ENCODE measurements around the gene NPR3.

Gene NPR3

DNA sequence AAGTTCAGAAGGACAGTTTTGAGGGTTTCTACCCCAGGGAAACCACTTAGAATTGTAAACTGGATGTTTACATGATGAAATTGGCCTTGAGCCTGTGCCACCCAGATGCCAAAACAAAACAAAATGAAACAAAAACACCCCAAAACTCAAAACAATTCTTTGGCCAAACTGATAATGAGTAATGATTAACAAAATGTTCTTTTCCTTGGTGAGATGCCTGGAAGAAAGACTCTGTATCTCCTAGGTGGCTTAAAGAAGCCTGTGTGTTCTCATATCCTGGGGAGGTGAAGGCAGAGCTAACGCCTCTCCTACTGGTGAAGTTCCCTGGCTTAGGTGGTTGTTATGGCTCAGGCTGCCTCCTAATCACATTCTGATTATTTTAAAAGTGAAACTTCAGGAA, 120.5 kb downstream of the NPR3 start:
- peaks cover 3% of the 10 kb centered on the region for H3K4me1 ChIP-seq (ENCODE audit: control insufficient read depth, insufficient read depth, low read depth, low read length)
- H3K14ac ChIP-seq (ENCODE audit: low read length in 2 of 2) = no peak overlapping the region
- H3K4me2 ChIP-seq (ENCODE audit: low read length, poor library complexity, severe bottlenecking) = no peak overlapping the region

DNA sequence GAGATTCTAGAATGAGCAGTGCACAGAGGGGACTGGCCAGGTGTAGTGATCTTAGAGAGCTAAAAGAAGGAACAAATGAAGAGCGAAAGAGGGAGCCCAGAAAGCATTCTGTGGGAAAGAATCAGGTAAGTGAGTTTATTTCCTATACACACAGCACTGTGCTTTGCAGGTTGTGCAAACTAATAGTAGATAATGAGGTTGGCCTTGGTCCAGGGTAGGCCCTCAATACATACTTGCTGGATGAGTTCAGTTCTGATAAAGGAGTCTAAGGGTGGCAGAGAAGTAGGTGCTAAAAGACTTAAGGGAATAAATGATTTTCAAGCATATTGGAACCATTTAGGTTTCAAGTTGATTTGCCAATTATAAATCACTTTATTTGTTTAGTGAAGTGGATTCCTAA, 122.0 kb downstream of the NPR3 start:
- no peak for DNase-seq
- Histone ChIP-seq H3K4ac (ENCODE audit: low read depth in 1 of 2, low read length in 2 of 2) (no peak overlapping the region), H2AFZ (ENCODE audit: low read depth, low read length) (no peak overlapping the region), H3K9ac (ENCODE audit: low read length) (no peak overlapping the region), H3K9me3 (ENCODE audit: control insufficient read depth, low read length) (no peaks in the 10 kb centered on the region), H2BK12ac (ENCODE audit: low read length in 2 of 2) (no peak overlapping the region), H2BK5ac (ENCODE audit: low read depth, low read length, poor library complexity, severe bottlenecking) (no peak overlapping the region), H2BK120ac (ENCODE audit: low read depth, low read length) (no peak overlapping the region), H3K14ac (ENCODE audit: low read length in 2 of 2) (no peak overlapping the region), H3K79me1 (replicated peaks; ENCODE audit: low read length, poor library complexity, severe bottlenecking) (no peaks in the 10 kb centered on the region), H3K27ac (ENCODE audit: low read length, poor library complexity, severe bottlenecking) (no peak overlapping the region), H3K4me1 (ENCODE audit: control insufficient read depth, insufficient read depth, low read depth, low read length) (peaks cover 2% of the 10 kb centered on the region), H3K4me2 (ENCODE audit: low read length, poor library complexity, severe bottlenecking) (no peak overlapping the region), H3K4me3 (ENCODE audit: insufficient read depth in 1 of 2, low read depth in 1 of 2, low read length in 2 of 2) (no peak overlapping the region), H3K23ac (ENCODE audit: low read length in 2 of 2) (no peak overlapping the region), H4K8ac (ENCODE audit: low read length) (no peak overlapping the region), H3K36me3 (ENCODE audit: control insufficient read depth in 1 of 2, insufficient read depth in 2 of 2, low read depth in 1 of 2, low read length in 2 of 2) (no peaks in the 10 kb centered on the region), H2AK5ac (ENCODE audit: low read length, severe bottlenecking) (no peak overlapping the region), H3K18ac (ENCODE audit: low read depth in 1 of 2, low read length in 2 of 2) (no peak overlapping the region), H2BK15ac (ENCODE audit: low read depth, poor library complexity, severe bottlenecking) (no peak overlapping the region), H4K91ac (ENCODE audit: low read length) (no peak overlapping the region), H3K27me3 (ENCODE audit: control insufficient read depth in 1 of 2, insufficient read depth in 1 of 2, low read length in 2 of 2) (no peaks in the 10 kb centered on the region)
- 78% methylated on average over 1 of the region's 1 CpG for WGBS

More for the DNA sequence above, 120.5 kb downstream of the NPR3 start:
- Histone ChIP-seq H4K91ac (ENCODE audit: low read length) (no peak overlapping the region), H3K27ac (ENCODE audit: low read length, poor library complexity, severe bottlenecking) (no peak overlapping the region), H3K18ac (ENCODE audit: low read depth in 1 of 2, low read length in 2 of 2) (no peak overlapping the region), H3K27me3 (ENCODE audit: control insufficient read depth in 1 of 2, insufficient read depth in 1 of 2, low read length in 2 of 2) (no peaks in the 10 kb centered on the region), H2BK5ac (ENCODE audit: low read depth, low read length, poor library complexity, severe bottlenecking) (no peak overlapping the region), H3K4ac (ENCODE audit: low read depth in 1 of 2, low read length in 2 of 2) (no peak overlapping the region), H3K4me3 (ENCODE audit: insufficient read depth in 1 of 2, low read depth in 1 of 2, low read length in 2 of 2) (no peak overlapping the region), H2AK5ac (ENCODE audit: low read length, severe bottlenecking) (no peak overlapping the region), H2BK12ac (ENCODE audit: low read length in 2 of 2) (no peak overlapping the region), H2BK120ac (ENCODE audit: low read depth, low read length) (no peak overlapping the region), H3K36me3 (ENCODE audit: control insufficient read depth in 1 of 2, insufficient read depth in 2 of 2, low read depth in 1 of 2, low read length in 2 of 2) (no peaks in the 10 kb centered on the region), H3K23ac (ENCODE audit: low read length in 2 of 2) (no peak overlapping the region), H3K9ac (ENCODE audit: low read length) (no peak overlapping the region), H4K8ac (ENCODE audit: low read length) (no peak overlapping the region), H2AFZ (ENCODE audit: low read depth, low read length) (no peak overlapping the region), H2BK15ac (ENCODE audit: low read depth, poor library complexity, severe bottlenecking) (no peak overlapping the region), H3K9me3 (ENCODE audit: control insufficient read depth, low read length) (no peaks in the 10 kb centered on the region), H3K79me1 (replicated peaks; ENCODE audit: low read length, poor library complexity, severe bottlenecking) (no peaks in the 10 kb centered on the region)
- DNase-seq = no peak
- WGBS = 75% methylated on average over 1 of the region's 1 CpG

DNA sequence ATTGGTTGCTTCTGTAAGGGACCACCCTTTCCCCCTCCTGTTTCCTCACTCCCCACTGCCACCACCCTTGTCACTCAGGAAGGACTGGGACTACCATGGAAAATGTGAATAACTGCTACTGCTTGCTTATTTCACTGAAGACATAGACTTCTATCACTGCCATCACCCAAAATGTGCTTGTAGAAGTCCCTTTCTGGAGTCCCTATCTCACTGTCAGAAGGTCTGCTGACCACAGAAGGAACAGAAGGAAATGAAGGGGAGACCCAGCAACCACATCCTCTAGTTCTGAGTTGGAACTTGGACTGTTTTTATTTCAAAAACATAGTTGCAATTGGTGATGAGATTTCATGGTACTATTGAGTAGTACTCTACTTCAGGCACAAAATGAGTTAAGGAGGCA, 122.5 kb downstream of the NPR3 start:
- Histone ChIP-seq H2AK5ac (ENCODE audit: low read length, severe bottlenecking) (no peak overlapping the region), H3K4me2 (ENCODE audit: low read length, poor library complexity, severe bottlenecking) (no peak overlapping the region), H3K36me3 (ENCODE audit: control insufficient read depth in 1 of 2, insufficient read depth in 2 of 2, low read depth in 1 of 2, low read length in 2 of 2) (no peaks in the 10 kb centered on the region), H3K18ac (ENCODE audit: low read depth in 1 of 2, low read length in 2 of 2) (no peak overlapping the region), H3K14ac (ENCODE audit: low read length in 2 of 2) (no peak overlapping the region), H3K79me1 (replicated peaks; ENCODE audit: low read length, poor library complexity, severe bottlenecking) (no peaks in the 10 kb centered on the region), H3K4me3 (ENCODE audit: insufficient read depth in 1 of 2, low read depth in 1 of 2, low read length in 2 of 2) (no peak overlapping the region), H2BK12ac (ENCODE audit: low read length in 2 of 2) (no peak overlapping the region), H3K4me1 (ENCODE audit: control insufficient read depth, insufficient read depth, low read depth, low read length) (peaks cover 2% of the 10 kb centered on the region), H3K27ac (ENCODE audit: low read length, poor library complexity, severe bottlenecking) (no peak overlapping the region), H3K9me3 (ENCODE audit: control insufficient read depth, low read length) (no peaks in the 10 kb centered on the region), H4K8ac (ENCODE audit: low read length) (no peak overlapping the region), H3K27me3 (ENCODE audit: control insufficient read depth in 1 of 2, insufficient read depth in 1 of 2, low read length in 2 of 2) (no peaks in the 10 kb centered on the region), H2BK5ac (ENCODE audit: low read depth, low read length, poor library complexity, severe bottlenecking) (no peak overlapping the region), H2BK120ac (ENCODE audit: low read depth, low read length) (no peak overlapping the region), H3K23ac (ENCODE audit: low read length in 2 of 2) (no peak overlapping the region), H4K91ac (ENCODE audit: low read length) (no peak overlapping the region), H2AFZ (ENCODE audit: low read depth, low read length) (no peak overlapping the region), H3K4ac (ENCODE audit: low read depth in 1 of 2, low read length in 2 of 2) (no peak overlapping the region), H3K9ac (ENCODE audit: low read length) (no peak overlapping the region), H2BK15ac (ENCODE audit: low read depth, poor library complexity, severe bottlenecking) (no peak overlapping the region)
- DNase-seq = no peak

DNA sequence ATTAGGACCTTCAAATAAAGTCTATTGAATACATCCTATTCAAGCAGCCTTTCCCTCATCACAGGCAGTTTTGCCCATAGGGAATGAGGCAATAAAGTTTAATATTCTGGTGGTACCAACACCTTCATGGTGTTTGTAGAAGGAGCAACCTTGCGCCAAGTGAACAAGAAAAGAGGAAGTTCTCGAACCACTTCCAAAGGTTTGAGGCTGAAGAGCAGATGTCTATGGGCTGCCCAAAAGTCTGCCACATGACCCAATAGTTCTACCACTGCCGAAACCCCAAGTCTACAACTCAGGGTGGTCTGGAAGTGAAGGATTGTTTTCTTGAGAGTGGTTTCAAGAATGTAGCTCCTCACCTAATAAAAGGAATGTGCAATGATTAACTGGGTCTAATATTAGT, 123.1 kb downstream of the NPR3 start:
- Histone ChIP-seq H3K4me3 (ENCODE audit: insufficient read depth in 1 of 2, low read depth in 1 of 2, low read length in 2 of 2) (no peak overlapping the region), H3K27ac (ENCODE audit: low read length, poor library complexity, severe bottlenecking) (no peak overlapping the region), H2BK120ac (ENCODE audit: low read depth, low read length) (no peak overlapping the region), H4K8ac (ENCODE audit: low read length) (no peak overlapping the region), H3K9me3 (ENCODE audit: control insufficient read depth, low read length) (no peaks in the 10 kb centered on the region), H3K4me2 (ENCODE audit: low read length, poor library complexity, severe bottlenecking) (no peak overlapping the region), H3K79me1 (replicated peaks; ENCODE audit: low read length, poor library complexity, severe bottlenecking) (no peaks in the 10 kb centered on the region), H3K23ac (ENCODE audit: low read length in 2 of 2) (no peak overlapping the region), H2AK5ac (ENCODE audit: low read length, severe bottlenecking) (no peak overlapping the region), H2BK12ac (ENCODE audit: low read length in 2 of 2) (no peak overlapping the region), H3K4ac (ENCODE audit: low read depth in 1 of 2, low read length in 2 of 2) (no peak overlapping the region), H2BK5ac (ENCODE audit: low read depth, low read length, poor library complexity, severe bottlenecking) (no peak overlapping the region), H4K91ac (ENCODE audit: low read length) (no peak overlapping the region), H3K18ac (ENCODE audit: low read depth in 1 of 2, low read length in 2 of 2) (no peak overlapping the region), H3K9ac (ENCODE audit: low read length) (no peak overlapping the region), H2AFZ (ENCODE audit: low read depth, low read length) (no peak overlapping the region), H3K4me1 (ENCODE audit: control insufficient read depth, insufficient read depth, low read depth, low read length) (peaks cover 2% of the 10 kb centered on the region), H2BK15ac (ENCODE audit: low read depth, poor library complexity, severe bottlenecking) (no peak overlapping the region), H3K36me3 (ENCODE audit: control insufficient read depth in 1 of 2, insufficient read depth in 2 of 2, low read depth in 1 of 2, low read length in 2 of 2) (no peaks in the 10 kb centered on the region), H3K27me3 (ENCODE audit: control insufficient read depth in 1 of 2, insufficient read depth in 1 of 2, low read length in 2 of 2) (no peaks in the 10 kb centered on the region), H3K14ac (ENCODE audit: low read length in 2 of 2) (no peak overlapping the region)
- WGBS = 93% methylated on average over 2 of the region's 3 CpGs
- no peak for DNase-seq

All from mesenchymal stem cell (in vitro differentiated cells and primary cell).